Mucosa of rectum (tissue), 2 donors: ENCODE measurements around the gene SLC35G1.

ENCODE experiments used
- H3K27ac ChIP-seq, 2 donors: one replicate each; pipeline ENCODE4 v1.7.0; 2013; ENCODE audit warnings: inconsistent platforms in 2 of 2, low read depth in 2 of 2, low read length in 2 of 2
- H3K27me3 ChIP-seq, 2 donors: one replicate each; pipeline ENCODE4 v1.7.0; 2013; ENCODE audit warnings: low read length in 2 of 2; ENCODE audit not compliant: control insufficient read depth in 2 of 2, insufficient read depth in 2 of 2
- H3K36me3 ChIP-seq, 2 donors: one replicate each; pipeline ENCODE4 v1.7.0; 2013; ENCODE audit warnings: low read length in 2 of 2; ENCODE audit not compliant: control insufficient read depth in 2 of 2, insufficient read depth in 2 of 2
- H3K4me1 ChIP-seq, 2 donors: one replicate each; pipeline ENCODE4 v1.7.0; 2013; ENCODE audit warnings: low read length in 2 of 2, mild to moderate bottlenecking in 1 of 2; ENCODE audit not compliant: control insufficient read depth in 2 of 2, insufficient read depth in 2 of 2
- H3K4me3 ChIP-seq, 2 donors: one replicate each; pipeline ENCODE4 v1.7.0; 2013; ENCODE audit warnings: low read length in 2 of 2
- H3K9ac ChIP-seq, 2 donors: one replicate each; pipeline ENCODE4 v1.7.0; 2013; ENCODE audit warnings: low read length in 2 of 2, low read depth in 1 of 2, mild to moderate bottlenecking in 1 of 2
- H3K9me3 ChIP-seq, 2 donors: one replicate each; pipeline ENCODE4 v1.7.0; 2013; ENCODE audit warnings: low read length in 2 of 2; ENCODE audit not compliant: control insufficient read depth in 2 of 2
- donor health status: healthy.
- donor health status: Normal muscosa, but diverticular disease.

Gene SLC35G1, protein sequence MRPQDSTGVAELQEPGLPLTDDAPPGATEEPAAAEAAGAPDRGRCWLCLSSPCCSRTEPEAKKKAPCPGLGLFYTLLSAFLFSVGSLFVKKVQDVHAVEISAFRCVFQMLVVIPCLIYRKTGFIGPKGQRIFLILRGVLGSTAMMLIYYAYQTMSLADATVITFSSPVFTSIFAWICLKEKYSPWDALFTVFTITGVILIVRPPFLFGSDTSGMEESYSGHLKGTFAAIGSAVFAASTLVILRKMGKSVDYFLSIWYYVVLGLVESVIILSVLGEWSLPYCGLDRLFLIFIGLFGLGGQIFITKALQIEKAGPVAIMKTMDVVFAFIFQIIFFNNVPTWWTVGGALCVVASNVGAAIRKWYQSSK

DNA sequence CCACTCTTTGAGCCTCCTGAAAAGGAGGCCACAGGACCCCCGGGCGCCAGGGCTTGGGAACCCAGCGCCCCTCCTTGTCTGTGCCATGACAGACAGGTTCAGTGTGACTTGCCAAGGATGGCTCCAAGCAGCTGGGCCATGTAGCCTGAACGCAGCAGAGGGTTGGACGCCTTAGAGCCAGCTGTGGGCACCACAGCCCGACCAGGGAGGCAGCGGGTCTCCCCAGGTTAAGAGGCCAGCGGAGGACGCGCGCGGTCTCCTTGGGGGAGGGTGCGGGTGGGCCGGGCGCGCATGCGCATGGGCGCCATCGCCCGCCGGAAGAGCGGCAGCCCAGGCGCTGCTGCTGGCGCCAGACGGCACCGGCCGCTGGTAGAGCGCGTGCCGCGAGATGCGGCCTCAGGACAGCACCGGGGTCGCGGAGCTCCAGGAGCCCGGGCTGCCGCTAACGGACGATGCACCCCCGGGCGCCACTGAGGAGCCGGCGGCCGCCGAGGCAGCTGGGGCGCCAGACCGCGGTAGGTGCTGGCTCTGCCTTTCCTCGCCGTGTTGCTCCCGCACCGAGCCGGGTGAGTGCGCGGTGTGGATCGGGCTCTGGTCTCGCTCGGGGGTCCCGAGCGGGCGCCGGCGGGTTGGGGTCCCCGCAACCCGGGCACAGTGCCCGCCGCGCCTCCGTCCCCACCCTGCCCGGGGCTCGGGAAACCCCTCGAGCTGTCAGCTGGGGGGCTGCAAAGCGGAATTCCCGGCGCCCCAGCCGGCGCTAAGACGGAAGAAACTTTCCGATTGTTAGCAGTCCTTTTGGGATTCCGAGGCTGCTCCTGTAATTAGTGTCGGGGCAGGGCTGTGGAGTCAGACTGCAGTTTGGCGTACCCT lies at the start of gene SLC35G1:
Gene SLC35G1 (plus strand): TSS at position 333 of the 870 bp plus-strand sequence. CDS start 56 bp downstream, at position 389.
- H3K27me3 ChIP-seq, result no peaks in the 10 kb centered on the region
- H3K9me3 ChIP-seq, result no peaks in the 10 kb centered on the region
- H3K27ac ChIP-seq, result peak within 1 kb of the TSS in 1 of 2 donors; percentile 16
- no peaks in the 10 kb centered on the region for H3K36me3 ChIP-seq
- peak within 1 kb of the TSS; percentile 76 to 86 for H3K9ac ChIP-seq
- H3K4me1 ChIP-seq, result peaks cover 15 to 17% of the 10 kb centered on the region in 2 donors
- H3K4me3 ChIP-seq, result peak within 1 kb of the TSS; percentile 71 to 84

DNA sequence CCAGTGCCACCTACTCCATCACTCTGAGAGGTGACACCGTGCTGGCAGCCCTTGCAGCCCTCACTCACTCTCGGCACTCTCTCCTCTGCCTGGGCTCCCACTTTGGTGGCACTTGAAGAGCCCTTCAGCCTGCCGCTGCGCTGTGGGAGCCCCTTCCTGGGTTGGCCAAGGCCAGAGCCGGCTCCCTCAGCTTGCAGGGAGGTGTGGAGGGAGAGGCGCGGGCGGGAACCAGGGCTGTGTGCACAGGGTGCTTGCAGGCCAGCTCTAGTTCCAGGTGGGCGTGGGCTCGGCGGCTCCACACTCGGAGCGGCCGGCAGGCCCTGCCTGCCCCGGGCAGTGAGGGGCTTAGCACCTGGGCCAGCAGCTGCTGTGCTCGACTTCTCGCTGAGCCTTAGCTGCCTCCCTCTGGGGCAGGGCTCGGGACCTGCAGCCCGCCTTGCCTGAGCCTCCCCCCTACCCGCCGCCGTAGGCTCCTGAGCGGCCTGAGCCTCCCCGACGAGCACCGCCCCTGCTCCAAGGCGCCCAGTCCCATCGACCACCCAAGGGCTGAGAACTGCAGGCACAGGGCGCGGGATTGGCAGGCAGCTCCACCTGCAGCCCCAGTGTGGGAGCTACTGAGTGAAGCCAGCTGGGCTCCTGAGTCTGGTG lies 48.7 kb upstream of the SLC35G1 start:
- Histone ChIP-seq H3K9me3 (no peaks in the 10 kb centered on the region), H3K9ac (no peak overlapping the region), H3K27me3 (no peaks in the 10 kb centered on the region), H3K27ac (no peak overlapping the region), H3K36me3 (no peaks in the 10 kb centered on the region), H3K4me3 (no peak overlapping the region), H3K4me1 (no peaks in the 10 kb centered on the region)

DNA sequence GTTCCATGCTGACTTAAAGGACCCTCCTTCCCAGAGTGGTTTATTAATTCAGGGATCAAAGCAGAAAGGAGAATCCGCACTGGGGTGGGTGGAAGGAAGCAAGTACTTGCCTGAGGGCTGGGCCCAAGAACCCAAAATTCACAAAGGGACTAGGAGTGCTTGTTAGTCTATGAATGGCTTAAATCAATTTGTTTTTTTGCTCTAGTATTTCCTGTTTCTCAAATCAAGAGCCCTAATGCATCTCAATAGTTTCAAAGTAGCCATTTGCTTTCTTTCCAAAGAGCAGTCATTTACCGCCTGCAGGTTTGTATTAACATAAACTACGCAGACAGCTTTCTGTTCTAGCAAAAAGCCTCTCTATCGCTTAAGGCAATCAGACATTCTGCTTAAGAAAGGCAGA lies 44.2 kb upstream of the SLC35G1 start:
- Histone ChIP-seq H3K9me3 (no peaks in the 10 kb centered on the region), H3K4me3 (no peak overlapping the region), H3K4me1 (no peaks in the 10 kb centered on the region), H3K9ac (no peak overlapping the region), H3K27me3 (no peaks in the 10 kb centered on the region), H3K27ac (no peak overlapping the region), H3K36me3 (no peaks in the 10 kb centered on the region)

DNA sequence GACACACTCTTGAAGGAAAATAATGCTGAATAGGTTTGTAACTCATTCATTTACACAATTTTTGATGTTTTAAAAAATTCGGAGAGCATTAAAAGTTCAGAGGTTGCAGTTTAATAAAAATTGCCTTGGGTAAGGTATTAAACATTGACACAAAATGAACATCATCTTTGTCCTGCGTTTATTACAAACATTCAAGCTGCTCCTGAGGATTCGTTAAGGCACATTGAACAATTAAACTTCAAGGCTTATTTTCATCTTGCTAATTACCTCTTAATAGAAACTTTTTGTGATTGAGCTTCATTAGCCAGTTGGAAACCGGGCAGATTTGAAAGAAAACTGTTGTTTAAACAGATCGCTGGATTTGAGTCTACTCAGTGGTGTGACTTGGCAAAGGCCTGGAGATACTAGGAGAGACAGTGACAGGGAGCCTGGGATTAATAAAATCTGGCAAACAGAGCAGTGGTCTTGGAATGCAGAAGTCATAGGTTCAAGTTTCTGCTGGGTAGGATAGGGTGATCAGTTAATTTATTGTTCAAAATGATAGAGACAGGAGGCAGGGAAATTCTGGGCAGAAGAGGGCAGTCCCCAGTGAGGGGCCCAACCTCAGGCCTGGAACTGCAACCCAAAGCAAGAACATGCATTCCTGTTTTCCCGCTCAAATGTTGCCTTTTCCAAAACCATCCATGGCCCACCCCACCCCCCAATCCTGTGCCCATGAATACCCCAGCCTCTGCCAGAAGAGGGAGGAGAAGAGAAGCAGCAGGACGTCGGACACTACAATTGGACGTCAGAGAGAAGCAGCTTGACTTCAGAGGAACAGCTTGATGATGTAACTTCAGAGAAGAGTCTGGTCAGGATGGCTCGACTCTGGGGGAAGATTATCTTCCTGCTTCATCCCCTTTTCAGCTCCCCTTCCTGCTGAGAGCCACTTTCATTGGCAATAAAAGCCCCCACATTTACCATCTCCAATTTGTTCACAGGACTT lies 43.5 kb upstream of the SLC35G1 start:
- no peaks in the 10 kb centered on the region for H3K36me3 ChIP-seq
- H3K9ac ChIP-seq, result no peak overlapping the region

DNA sequence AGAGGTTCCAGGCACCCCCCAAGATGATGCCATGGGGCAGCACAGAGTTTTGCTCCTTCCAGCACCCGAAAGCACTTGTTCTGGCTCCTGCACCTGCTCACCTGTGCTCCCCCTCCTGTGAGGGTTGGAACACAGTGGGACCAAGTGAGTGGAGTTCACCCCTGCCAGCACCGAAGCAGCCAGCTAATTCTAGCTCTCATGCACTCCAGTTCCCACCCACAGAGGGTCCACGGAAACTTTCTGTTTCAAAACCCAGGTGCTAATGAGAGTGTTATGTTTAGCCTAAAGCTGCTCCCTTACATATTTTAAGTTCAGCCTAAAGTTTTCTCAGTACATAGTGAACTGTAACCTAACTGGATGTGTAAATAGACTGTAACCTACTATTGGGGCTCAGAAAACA lies 42.6 kb upstream of the SLC35G1 start:
- Histone ChIP-seq H3K36me3 (no peaks in the 10 kb centered on the region), H3K4me1 (no peaks in the 10 kb centered on the region), H3K27ac (no peak overlapping the region), H3K27me3 (no peaks in the 10 kb centered on the region), H3K9me3 (no peaks in the 10 kb centered on the region), H3K4me3 (no peak overlapping the region), H3K9ac (no peak overlapping the region)

More for the DNA sequence above, 43.5 kb upstream of the SLC35G1 start:
- no peaks in the 10 kb centered on the region for H3K27me3 ChIP-seq
- no peak overlapping the region for H3K4me3 ChIP-seq
- H3K9me3 ChIP-seq, result no peaks in the 10 kb centered on the region
- no peak overlapping the region for H3K27ac ChIP-seq
- no peaks in the 10 kb centered on the region for H3K4me1 ChIP-seq

DNA sequence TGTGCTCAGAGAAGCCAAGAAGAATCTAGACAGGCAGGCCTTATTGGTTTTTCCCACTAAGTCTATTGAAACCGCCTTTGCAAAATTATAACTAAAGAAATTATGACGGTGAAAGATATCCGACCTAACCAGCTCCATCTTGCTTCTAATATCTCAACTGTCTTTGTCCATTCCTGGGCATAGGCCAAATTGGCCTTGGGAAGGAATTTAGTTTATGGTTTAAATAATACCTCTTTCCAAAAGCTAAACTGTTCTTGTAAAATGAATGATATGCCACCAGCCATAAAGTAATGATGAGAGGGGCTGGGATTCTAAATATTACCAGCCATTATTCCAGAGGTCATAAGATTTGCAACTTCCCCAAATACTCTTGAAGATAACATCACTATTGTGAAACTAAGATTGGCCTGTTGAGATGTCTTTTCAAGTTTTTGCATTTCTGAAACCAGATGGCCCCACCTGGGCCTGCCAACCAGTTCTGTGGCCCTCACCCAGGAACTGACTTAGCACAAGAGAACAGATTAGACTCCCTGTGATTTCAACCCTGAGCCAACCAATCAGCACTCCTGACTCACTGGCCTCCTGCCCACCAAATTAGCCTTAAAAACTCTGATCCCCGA lies 41.2 kb upstream of the SLC35G1 start:
- H3K36me3 ChIP-seq, result no peaks in the 10 kb centered on the region
- no peaks in the 10 kb centered on the region for H3K27me3 ChIP-seq
- no peaks in the 10 kb centered on the region for H3K4me1 ChIP-seq
- H3K9me3 ChIP-seq, result no peaks in the 10 kb centered on the region
- no peak overlapping the region for H3K9ac ChIP-seq
- no peak overlapping the region for H3K27ac ChIP-seq
- no peak overlapping the region for H3K4me3 ChIP-seq

DNA sequence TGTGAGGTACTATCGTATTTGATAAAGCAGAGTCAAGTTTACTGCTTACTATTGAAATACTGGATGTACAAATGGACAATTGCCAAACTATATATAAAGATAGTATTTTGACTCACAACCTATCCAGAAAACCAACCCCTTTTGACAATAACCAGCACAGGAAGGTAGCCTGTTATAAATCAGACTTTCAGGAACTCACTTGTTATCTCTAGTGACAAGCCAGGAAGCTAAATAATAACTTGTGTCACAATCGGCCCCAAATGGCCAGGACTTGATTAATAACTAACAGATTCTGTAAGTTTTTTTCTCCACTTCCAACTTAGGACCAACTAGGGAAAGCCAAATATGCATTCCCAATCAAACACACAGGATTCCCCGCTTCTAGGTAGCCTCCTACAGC lies 38.8 kb upstream of the SLC35G1 start:
- Histone ChIP-seq H3K4me1 (no peaks in the 10 kb centered on the region), H3K9ac (no peak overlapping the region), H3K4me3 (no peak overlapping the region), H3K27ac (no peak overlapping the region), H3K27me3 (no peaks in the 10 kb centered on the region), H3K9me3 (no peaks in the 10 kb centered on the region), H3K36me3 (no peaks in the 10 kb centered on the region)

DNA sequence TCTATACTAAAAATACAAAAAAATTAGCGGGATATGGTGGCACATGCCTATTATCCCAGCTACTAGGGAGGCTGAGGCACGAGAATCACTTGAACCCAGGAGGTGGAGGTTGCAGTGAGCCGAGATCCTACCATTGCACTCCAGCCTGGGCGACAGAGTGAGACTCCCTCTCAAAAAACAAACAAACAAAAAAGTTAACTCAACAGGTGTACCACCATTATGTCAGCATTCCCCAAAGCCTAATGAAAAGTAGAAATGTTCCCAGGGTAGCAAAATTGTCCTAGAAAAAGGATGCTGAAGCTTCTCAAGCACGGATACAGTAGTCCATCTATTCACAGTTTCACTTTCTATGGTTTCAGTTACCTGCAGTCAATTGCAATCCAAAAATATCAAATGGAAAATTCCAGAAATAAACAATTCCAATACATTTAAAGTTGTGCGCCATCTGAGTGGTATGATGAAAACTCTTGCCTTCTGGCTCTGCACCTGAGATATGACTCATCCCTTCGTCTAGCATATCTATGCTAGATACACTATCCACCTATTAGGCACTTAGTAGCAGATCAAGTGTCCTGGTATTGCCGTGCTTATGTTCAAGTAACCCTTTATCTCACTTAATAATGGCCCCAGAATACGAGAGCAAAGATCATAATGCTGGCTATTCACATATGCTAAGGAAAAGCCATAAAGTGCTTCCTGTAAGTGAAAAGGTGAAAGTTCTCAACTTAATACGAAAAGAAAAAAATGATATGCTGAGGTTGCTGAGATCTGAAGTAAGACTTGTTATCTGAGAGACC lies 37.2 kb upstream of the SLC35G1 start:
- H3K36me3 ChIP-seq, result no peaks in the 10 kb centered on the region
- H3K27ac ChIP-seq, result no peak overlapping the region
- no peak overlapping the region for H3K4me3 ChIP-seq
- no peak overlapping the region for H3K9ac ChIP-seq
- H3K4me1 ChIP-seq, result no peaks in the 10 kb centered on the region
- no peaks in the 10 kb centered on the region for H3K9me3 ChIP-seq
- H3K27me3 ChIP-seq, result no peaks in the 10 kb centered on the region
